Ureter (tissue), 1 donor: ENCODE data around the gene TMEM163. TPM values are rescaled to one million over a fixed set of nuclear protein-coding genes. Genes with fewer than 3 reads are reported as not detected.
"Not testable (repeated sequence)": the region's sequence is repeated elsewhere in the genome, so short reads cannot be mapped to it uniquely, and the experiment has no call there.

Experiments used
- DNase-seq: peaks from one replicate; pipeline ENCODE4 v3.0.0-alpha.2; 2020; ENCODE audit warnings: low spot score
- total RNA-seq: library from RNA; stranded (reverse); gene quantifications from one replicate; pipeline ENCODE4 v1.2.4, GENCODE V29; 2023
- donor health status: DM: yes; HTN: yes; CAD: no.

The TMEM163 gene
- total RNA-seq, 1 donor from 2014 or later = 10.1 TPM

- no peak for DNase-seq
These were observed 96.7 kb downstream of the TMEM163 start for GRCh38 chr2:134621939-134622705.

- no peak for DNase-seq
These were observed 99.5 kb downstream of the TMEM163 start for GRCh38 chr2:134619250-134619649.

GRCh38 chr2:134615480-134615879 is 103.3 kb downstream of the TMEM163 start:
- DNase-seq = not testable (repeated sequence)

DNA sequence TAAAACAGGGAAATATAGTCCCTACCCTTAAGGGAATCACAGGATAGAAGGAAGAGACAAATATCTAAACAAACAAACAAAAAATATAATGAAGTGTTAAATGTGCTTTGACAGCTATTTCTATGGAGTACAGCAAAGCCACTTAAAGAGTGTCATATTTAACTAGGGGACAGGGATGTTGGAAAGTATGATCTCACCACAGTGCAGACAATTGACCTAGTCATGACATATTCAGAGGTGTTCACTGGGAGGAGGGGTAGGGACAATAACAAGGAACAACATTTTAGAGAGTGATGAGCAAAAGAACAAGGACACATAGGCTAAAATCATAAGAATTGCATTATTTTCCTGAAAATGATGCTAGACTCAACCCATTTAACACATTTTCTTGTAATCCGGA is 107.5 kb downstream of the TMEM163 start:
- no peak for DNase-seq

DNA sequence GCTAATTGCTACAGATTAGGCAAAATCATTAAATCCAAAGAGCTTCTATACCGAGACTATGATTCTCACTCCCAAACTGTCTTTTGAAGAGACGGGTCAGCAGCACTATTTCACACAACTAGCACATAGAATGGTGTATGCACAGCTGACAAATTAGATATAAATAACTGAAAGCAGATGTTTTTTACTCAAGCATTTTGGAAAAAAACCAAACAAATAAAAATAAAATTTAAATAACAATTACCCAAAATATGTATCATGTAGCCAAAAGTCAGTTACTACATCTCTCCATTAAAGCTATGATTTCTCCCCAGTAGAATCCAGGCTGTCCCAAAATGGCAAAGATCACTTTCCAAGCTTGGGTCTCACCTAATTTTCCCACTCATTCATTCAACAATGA is 107.9 kb downstream of the TMEM163 start:
- DNase-seq = no peak

GRCh38 chr2:134609924-134610513 is 108.8 kb downstream of the TMEM163 start:
- DNase-seq = no peak

DNA sequence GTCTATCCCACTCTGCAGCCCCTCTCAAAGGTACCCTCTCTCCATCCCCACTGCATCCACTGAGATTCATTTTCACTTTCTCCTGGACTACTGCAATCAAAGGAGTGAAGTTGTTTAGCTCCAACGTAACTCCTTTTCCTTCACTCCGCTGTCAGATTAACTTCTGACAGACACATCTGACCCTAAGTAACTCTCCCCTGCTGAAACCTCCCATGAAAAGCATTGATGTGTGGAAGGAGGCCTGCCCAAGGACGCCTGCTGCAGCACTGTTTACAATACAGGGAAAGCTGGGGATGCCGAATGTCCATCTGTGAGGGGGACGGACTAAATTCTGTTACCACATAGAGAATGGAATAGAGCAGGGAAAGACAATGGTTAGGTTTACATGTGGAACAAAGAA is 114.8 kb downstream of the TMEM163 start:
- DNase-seq = no peak

DNA sequence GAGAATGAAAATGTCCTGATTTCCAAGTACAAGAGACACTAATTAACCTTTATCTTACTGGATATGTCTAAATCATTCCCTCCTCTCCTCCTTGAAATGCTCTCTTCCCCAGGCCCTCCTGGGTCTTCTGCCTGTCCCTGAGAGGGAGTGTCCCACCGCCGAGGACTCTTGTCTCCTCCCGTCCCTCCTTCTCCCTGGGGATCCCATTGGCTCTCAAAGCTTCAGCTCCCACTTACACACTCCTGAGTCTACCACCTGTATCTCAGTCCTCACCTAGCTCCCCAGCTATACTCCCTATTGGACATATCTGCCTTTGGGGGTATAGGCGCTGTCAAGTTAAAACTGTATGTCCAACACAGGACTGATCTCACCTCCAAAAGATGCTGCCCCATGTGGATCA is 116.1 kb downstream of the TMEM163 start:
- DNase-seq = no peak

DNA sequence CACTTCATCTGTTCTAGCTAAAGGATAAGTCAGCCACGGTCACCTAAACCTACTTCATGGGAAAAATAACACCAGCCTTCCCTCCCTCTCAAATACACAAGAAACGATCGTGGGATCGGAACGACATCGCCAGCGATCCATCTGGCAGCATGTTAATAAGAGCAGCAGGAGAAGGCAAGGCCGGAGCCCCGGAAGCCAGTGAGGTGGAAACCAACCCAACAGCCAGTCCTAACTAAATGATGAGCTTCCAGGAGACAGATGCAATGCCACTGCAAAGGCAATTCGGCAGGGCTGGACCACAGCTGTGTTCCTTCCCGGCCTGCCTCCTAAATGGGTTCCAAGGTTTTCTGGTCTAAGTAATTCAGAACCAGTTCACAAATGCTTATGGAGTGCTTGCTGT is 117.5 kb downstream of the TMEM163 start:
- no peak for DNase-seq

GRCh38 chr2:134600208-134600607 is 118.6 kb downstream of the TMEM163 start:
- no peak for DNase-seq

DNA sequence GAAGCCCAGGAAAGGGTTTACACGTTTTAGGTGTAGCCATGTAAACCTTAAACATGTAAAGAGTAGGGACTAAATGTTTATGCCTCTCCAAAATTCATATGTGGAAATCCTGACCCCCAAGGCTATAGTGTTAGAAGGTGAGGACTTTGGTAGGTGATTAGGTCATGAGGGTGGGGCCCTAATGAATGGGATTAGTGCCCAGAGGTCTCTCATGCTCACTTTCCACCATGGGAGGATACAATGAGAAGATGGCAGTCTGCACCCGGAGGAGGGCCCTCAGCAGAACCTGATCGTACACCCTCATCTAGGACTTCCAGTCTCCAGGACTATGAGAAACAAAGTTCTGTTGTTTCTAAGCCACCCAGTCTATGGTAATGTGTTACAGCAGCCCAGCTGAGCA is 119.6 kb downstream of the TMEM163 start:
- DNase-seq = no peak

DNA sequence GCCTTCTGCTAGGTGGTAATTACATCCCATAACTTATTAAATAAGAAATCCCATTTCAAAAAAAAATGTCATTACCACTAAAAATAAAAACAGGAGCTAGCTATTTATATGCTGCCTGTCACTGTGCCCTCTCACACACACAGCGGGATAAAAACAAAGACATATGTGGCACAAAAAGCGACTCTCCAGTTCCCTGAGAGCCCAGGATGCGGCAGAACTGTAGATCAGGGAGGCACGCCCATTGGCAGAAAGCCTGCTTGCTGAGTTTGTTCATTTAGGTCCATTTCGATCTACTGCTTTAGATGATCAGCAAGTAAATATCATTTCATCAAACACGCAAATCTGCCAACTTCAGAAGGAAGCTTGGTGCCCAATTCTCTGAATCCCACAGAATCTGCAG is 124.4 kb downstream of the TMEM163 start:
- DNase-seq = no peak

DNA sequence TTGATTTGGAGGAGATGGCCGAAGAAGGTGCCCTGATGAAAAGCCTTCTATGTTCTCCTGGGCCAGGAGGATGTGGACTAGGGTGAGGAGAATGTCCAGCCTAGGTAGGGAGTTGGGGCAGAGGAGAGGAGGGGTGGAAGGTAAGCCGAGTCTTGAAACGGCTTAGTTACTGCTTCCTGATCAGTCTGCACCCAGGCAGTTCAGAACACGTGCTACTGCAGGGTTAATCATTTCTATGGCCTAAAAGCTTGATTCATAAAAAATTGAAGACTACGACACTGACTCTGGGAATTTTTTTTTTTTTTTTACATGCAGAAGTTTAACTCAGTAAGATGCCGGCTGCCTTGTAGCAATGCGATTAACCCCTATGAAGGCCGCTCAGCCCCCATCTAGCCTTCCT is 125.3 kb downstream of the TMEM163 start:
- no peak for DNase-seq

DNA sequence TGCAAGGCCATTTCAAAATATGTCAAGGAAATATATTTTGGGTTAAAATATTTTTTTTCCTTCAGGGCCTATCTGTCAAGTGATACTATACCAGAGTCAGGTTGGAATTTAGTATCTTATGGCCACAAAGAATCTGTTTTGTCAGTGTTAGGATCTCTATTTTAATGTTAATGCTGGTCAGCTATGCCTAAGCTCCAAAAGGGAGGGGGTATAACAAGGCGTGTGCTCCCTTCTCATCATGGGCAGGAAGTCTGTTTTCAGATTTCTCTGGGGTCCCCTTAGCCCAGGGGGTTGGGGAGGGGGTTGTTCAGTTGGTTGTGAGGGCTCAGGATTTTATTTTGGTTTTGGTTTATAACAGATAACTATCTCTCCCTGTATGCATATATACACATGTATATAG is 126.4 kb downstream of the TMEM163 start:
- no peak for DNase-seq

GRCh38 chr2:134591526-134591925 is 127.3 kb downstream of the TMEM163 start:
- DNase-seq = no peak

DNA sequence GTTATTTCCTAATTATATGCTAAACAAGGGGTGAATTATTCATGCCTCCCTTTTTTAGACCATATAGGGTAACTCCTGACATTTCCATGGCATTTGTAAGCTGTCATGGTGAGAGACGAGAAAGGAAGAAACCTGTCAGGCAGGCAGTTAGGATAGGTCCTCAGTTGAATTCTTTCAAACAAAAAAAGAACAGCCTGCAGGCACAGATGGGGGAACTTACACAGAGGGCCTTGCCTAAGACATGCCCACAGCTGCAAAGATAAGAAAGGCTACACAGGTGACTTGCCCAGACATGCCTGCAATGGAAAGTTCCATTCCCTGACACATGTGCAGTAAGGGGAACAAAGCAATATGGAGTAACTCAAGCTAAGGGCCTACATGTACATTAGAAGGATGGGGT is 128.1 kb downstream of the TMEM163 start:
- DNase-seq = no peak

GRCh38 chr2:134589171-134590083 is 129.4 kb downstream of the TMEM163 start:
- DNase-seq = not testable (repeated sequence)

DNA sequence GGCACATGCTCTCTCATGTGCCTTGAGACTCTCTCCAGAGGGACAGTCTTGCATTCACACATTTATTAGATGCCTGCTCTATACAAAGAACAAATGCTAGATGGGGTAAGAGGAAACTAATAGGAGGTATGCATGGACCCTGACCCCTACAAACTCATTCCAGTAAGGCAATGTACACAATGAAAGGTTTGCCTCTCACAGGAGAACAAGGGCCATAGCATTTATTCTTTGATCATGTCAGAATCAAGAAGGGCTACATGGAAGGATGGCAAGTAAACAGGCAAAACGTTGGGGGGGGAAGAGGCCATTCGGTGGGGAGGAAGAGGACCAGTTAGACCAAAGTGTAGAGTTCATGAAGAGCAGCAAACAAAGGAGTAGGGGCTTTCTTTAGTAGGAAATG is 130.2 kb downstream of the TMEM163 start:
- no peak for DNase-seq

DNA sequence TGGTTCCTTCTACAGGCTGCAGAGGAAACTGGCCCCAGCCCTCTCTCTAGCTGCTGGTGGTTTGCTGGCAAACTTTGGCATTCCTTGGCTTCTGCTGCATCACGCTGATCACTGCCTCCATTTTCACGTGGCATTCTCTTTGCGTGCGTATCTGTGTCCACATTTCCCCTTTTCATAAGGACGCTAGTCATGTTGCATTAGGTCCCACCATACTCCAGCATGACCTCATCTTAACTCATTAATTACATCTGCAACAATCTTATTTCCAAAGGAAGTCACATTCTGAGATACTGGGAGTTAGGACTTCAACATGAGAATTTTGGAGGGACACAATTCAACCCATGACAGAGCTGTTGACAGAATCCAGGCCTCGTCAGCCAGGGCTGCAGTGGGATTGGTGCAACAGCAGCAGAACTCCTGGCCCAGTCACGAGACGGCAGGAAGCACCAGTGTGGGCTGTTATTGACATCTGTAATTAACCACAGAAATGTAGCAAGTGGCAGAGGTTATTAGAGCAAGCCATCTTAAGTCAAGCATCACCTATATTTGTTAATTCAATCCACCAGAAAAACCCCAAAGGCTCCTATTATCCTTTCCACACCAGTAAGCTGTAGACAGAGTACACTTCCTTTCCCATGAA is 132.4 kb downstream of the TMEM163 start:
- DNase-seq = no peak

DNA sequence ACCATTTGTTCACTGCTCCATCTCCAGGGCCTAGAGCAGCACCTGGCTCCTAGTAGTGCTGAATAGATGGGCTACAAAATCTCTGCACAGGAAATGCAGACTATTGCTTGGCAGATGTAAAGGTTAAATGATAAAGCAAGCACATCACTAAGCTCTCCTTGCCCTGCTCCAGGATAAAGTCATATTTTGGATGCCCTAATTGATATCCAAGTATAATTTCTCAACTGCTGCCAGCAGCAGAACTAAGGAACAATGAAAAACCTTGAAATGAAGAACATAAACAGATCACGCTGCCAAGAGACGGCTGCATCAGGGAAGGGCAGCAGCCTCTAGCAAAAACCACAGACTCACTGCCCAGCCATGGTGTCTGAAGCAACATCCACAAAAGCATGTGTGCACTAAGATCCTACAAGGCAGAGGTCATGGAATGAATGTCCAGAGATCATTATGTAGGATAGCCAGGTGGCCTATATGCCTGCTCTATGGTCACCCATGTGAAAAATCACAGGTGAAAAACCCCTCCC is 134.7 kb downstream of the TMEM163 start:
- no peak for DNase-seq

- no peak for DNase-seq
These were observed 135.3 kb downstream of the TMEM163 start for GRCh38 chr2:134583462-134583861.

- no peak for DNase-seq
These were observed 136.3 kb downstream of the TMEM163 start for GRCh38 chr2:134582547-134582899.
